HCT116 (cell line): Measurements from ENCODE around the gene CDK18. TPM values are rescaled to one million over a fixed set of nuclear protein-coding genes. Genes with fewer than 3 reads are reported as not detected.

ENCODE experiments used
- ATAC-seq: fragments of 200-7000 bp; cut with Tn5 transposase; 2 replicates; pipeline ENCODE4 v1.9.1; 2020; ENCODE audit warnings: mild to moderate bottlenecking, moderate library complexity
- BruUV-seq: library from RNA; stranded (reverse); fragments of 400-500 nt; replicated peaks from 2 replicates; lab custom pipeline; 2021; lab: Mats Ljungman, UMichigan
- CTCF ChIA-PET: fragments of 300-600 bp; sonication (Branson Sonifier 250); formaldehyde crosslinking; loops from one replicate; lab custom pipeline; 2021; ENCODE audit warnings: antibody characterized with exemption; lab: Charles Lee
- POLR2A ChIA-PET: fragments of 300-600, 350-600 bp; sonication (Branson Sonifier 250); formaldehyde crosslinking; loops from one replicate; lab custom pipeline; 2021; ENCODE audit warnings: antibody characterized with exemption; lab: Charles Lee
- RAD21 ChIA-PET, 2 experiments: fragments of 300-600 bp; sonication (Branson Sonifier 250); formaldehyde crosslinking; loops; one replicate each; lab custom pipeline; 2023; ENCODE audit warnings: low total read pairs in 2 of 2; ENCODE audit not compliant: uncharacterized antibody in 2 of 2, unreplicated experiment in 2 of 2, low non-redundant PET in 1 of 2; lab: Charles Lee
- DNase-seq: peaks from one replicate; pipeline ENCODE4 v3.0.0-alpha.2; 2010; ENCODE audit warnings: low read depth, low spot score
- H2AFZ ChIP-seq: fragments of 200-600 bp; shearing (Covaris generic), sonication (generic); 2 replicates; pipeline ENCODE4 v1.6.1; 2017; ENCODE audit warnings: low read depth, mixed run types, mixed read lengths, antibody characterized with exemption, low read length; ENCODE audit not compliant: poor library complexity, severe bottlenecking
- H3K27ac ChIP-seq: 2 replicates; pipeline ENCODE4 v1.5.1; 2012; ENCODE audit warnings: low read depth, low read length
- H3K27me3 ChIP-seq: fragments of 200-600 bp; sonication (generic); 2 replicates; pipeline ENCODE4 v1.6.1; 2016; ENCODE audit warnings: mixed run types, low read length, mixed read lengths; ENCODE audit not compliant: insufficient read depth
- H3K36me3 ChIP-seq, 2 experiments: fragments of 200-500 bp in 1 of 2; fragments of 200-600 bp in 1 of 2; sonication (Bioruptor generic) in 1 of 2; sonication (generic) in 1 of 2; 2 replicates each; pipeline versions ENCODE4 v1.5.1 to v1.6.1; 2014 to 2016; ENCODE audit warnings: low read length in 2 of 2, inconsistent platforms in 1 of 2, mixed read lengths in 1 of 2, mixed run types in 1 of 2; ENCODE audit not compliant: insufficient read depth in 2 of 2, control insufficient read depth in 1 of 2
- H3K4me1 ChIP-seq, 2 experiments: fragments of 200-600 bp in 1 of 2; sonication (generic) in 1 of 2; 2 replicates each; pipeline versions ENCODE4 v1.5.1 to v1.6.1; 2012 to 2017; ENCODE audit warnings: low read length in 2 of 2, inconsistent platforms in 1 of 2, mild to moderate bottlenecking in 1 of 2, mixed read lengths in 1 of 2, mixed run types in 1 of 2, moderate library complexity in 1 of 2; ENCODE audit not compliant: insufficient read depth in 2 of 2, control insufficient read depth in 1 of 2
- H3K4me2 ChIP-seq: fragments of 200-600 bp; sonication (generic); 2 replicates; pipeline ENCODE4 v1.6.1; 2017; ENCODE audit warnings: mixed run types, low read length, mixed read lengths
- H3K4me3 ChIP-seq, 2 experiments: fragments of 200-600 bp in 1 of 2; sonication (generic) in 1 of 2; replicated peaks in 1 of 2; 2 replicates each; pipeline ENCODE4 v1.5.1; 2011 to 2016; ENCODE audit warnings: low read length in 2 of 2, control low read depth in 1 of 2, low read depth in 1 of 2, mild to moderate bottlenecking in 1 of 2, mixed read lengths in 1 of 2, mixed run types in 1 of 2
- H3K79me2 ChIP-seq: fragments of 200-600 bp; sonication (generic); 2 replicates; pipeline ENCODE4 v1.6.1; 2017; ENCODE audit warnings: mild to moderate bottlenecking, mixed run types, low read length, moderate library complexity, mixed read lengths; ENCODE audit not compliant: insufficient read depth
- H3K9ac ChIP-seq: fragments of 200-600 bp; sonication (generic); 2 replicates; pipeline ENCODE4 v1.6.1; 2016; ENCODE audit warnings: low read length, mixed read lengths
- H3K9me2 ChIP-seq: fragments of 200-600 bp; sonication (generic), shearing (Covaris generic); 2 replicates; pipeline ENCODE4 v1.6.1; 2017; ENCODE audit warnings: mixed run types, mild to moderate bottlenecking, moderate library complexity; ENCODE audit not compliant: insufficient read depth
- H3K9me3 ChIP-seq, 2 experiments: fragments of 200-500 bp in 1 of 2; fragments of 200-600 bp in 1 of 2; sonication (Bioruptor generic) in 1 of 2; sonication (generic) in 1 of 2; 2 replicates each; pipeline ENCODE4 v1.6.1; 2014 to 2017; ENCODE audit warnings: low read length in 2 of 2, mixed read lengths in 2 of 2, inconsistent platforms in 1 of 2, low read depth in 1 of 2, mild to moderate bottlenecking in 1 of 2, mixed run types in 1 of 2, moderate library complexity in 1 of 2; ENCODE audit not compliant: control insufficient read depth in 1 of 2, insufficient read depth in 1 of 2
- H4K20me1 ChIP-seq: fragments of 200-600 bp; sonication (generic), shearing (Covaris generic); 2 replicates; pipeline ENCODE4 v1.6.1; 2017; ENCODE audit warnings: mixed run types, mild to moderate bottlenecking, moderate library complexity; ENCODE audit not compliant: insufficient read depth
- CEBPB ChIP-seq: IDR thresholded peaks from 2 replicates; pipeline ENCODE4 v1.6.1; 2012; ENCODE audit warnings: low read depth
- ELF1 ChIP-seq: IDR thresholded peaks from 2 replicates; pipeline ENCODE4 v1.6.1; 2012; ENCODE audit warnings: low read depth, borderline replicate concordance
- EZH2 ChIP-seq: fragments of 200-600 bp; sonication (generic); IDR thresholded peaks from 2 replicates; pipeline ENCODE4 v1.6.1; 2017; ENCODE audit warnings: antibody characterized with exemption, mixed run types
- EZH2phosphoT487 ChIP-seq: fragments of 200-600 bp; IDR thresholded peaks from 2 replicates; pipeline ENCODE4 v1.6.1; 2018; ENCODE audit warnings: antibody characterized with exemption, borderline replicate concordance
- MAX ChIP-seq: IDR thresholded peaks from 2 replicates; pipeline ENCODE4 v1.6.1; 2012
- POLR2AphosphoS5 ChIP-seq: IDR thresholded peaks from 2 replicates; pipeline ENCODE4 v1.6.1; 2011; ENCODE audit warnings: mild to moderate bottlenecking, low read depth, low read length, moderate library complexity
- SIN3A ChIP-seq: IDR thresholded peaks from 2 replicates; pipeline ENCODE4 v1.6.1; 2012; ENCODE audit warnings: low read depth
- YY1 ChIP-seq: IDR thresholded peaks from 2 replicates; pipeline ENCODE4 v1.6.1; 2011; ENCODE audit warnings: low read length, low read depth, moderate library complexity, mild to moderate bottlenecking; ENCODE audit not compliant: insufficient replicate concordance; ENCODE audit errors: extremely low read depth
- ZBTB33 ChIP-seq: IDR thresholded peaks from 2 replicates; pipeline ENCODE4 v1.6.1; 2011; ENCODE audit warnings: mild to moderate bottlenecking, low read length, moderate library complexity; ENCODE audit not compliant: insufficient replicate concordance; ENCODE audit errors: extremely low read depth
- intact Hi-C: fragments of 100-400 bp; cut with micrococcal nuclease; formaldehyde crosslinking; loops from 2 replicates; pipeline ENCODE4 v1.10.0; 2022
- total RNA-seq: library from RNA; stranded (reverse); gene quantifications from one replicate; pipeline ENCODE4 v1.2.1, GENCODE V29; 2021; ENCODE audit not compliant: unreplicated experiment

The CDK18 gene
- total RNA-seq, 1 experiment from 2014 or later, result 32.0 TPM

GRCh38 chr1:205532996-205533735, 28.7 kb downstream of the CDK18 start:
- Histone ChIP-seq H3K79me2 (no peaks in the 10 kb centered on the region), H3K9me2 (no peaks in the 10 kb centered on the region), H3K4me1 (peaks cover 4 to 16% of the 10 kb centered on the region in 2 experiments; a peak in 3 of 4 replicates), H3K9me3 (no peaks in the 10 kb centered on the region), H3K4me2 (no peak overlapping the region), H3K36me3 (no peaks in the 10 kb centered on the region), H2AFZ (no peak overlapping the region), H3K4me3 (no peak overlapping the region), H4K20me1 (no peaks in the 10 kb centered on the region), H3K9ac (no peak overlapping the region), H3K27ac (no peak overlapping the region), H3K27me3 (no peaks in the 10 kb centered on the region)
- intact Hi-C loops, result no loop called here
- no TSS peak for BruUV-seq
- CTCF ChIA-PET, result interaction anchor here (1.1 to 1.5 kb wide), 2 partner anchors 125 to 126 kb away, joined by 3 read pairs; no protein-coding TSS in a partner anchor
- no peak for ATAC-seq
- no peak for TF ChIP-seq EZH2
- no peak for TF ChIP-seq CEBPB
- TF ChIP-seq ELF1, result no peak
- no peak for TF ChIP-seq SIN3A
- TF ChIP-seq YY1, result no peak
- no peak for TF ChIP-seq ZBTB33
- TF ChIP-seq EZH2phosphoT487, result no peak
- TF ChIP-seq POLR2AphosphoS5, result no peak
- TF ChIP-seq MAX, result no peak
- RAD21 ChIA-PET, result no interaction called here
- DNase-seq, result no peak
- POLR2A ChIA-PET, result no interaction called here
